Measurements from ENCODE around the gene SURF6. TPM values are rescaled to one million over a fixed set of nuclear protein-coding genes. Genes with fewer than 3 reads are reported as not detected.

Gene SURF6
- total RNA-seq, 1 experiment from 2014 or later = 56.3 TPM

- H3K27ac Mint-ChIP-seq = no peak overlapping the region
- Histone ChIP-seq H3K9ac (ENCODE audit: extremely low read depth, insufficient read length, low read length) (no peak overlapping the region), H4K20me1 (ENCODE audit: control insufficient read depth, insufficient read depth, insufficient read length) (peaks cover 3% of the 10 kb centered on the region)
These were observed 49.5 kb upstream of the SURF6 start for GRCh38 chr9:133385452-133385851.

More at GRCh38 chr9:133385452-133385851, 49.5 kb upstream of the SURF6 start:
- Histone ChIP-seq H3K4me1 (ENCODE audit: insufficient read depth, low read length) (no peaks in the 10 kb centered on the region), H2BK15ac (ENCODE audit: low read depth, low read length) (no peak overlapping the region), H4K8ac (replicated peaks; ENCODE audit: insufficient read length, low read depth, low read length) (no peak overlapping the region), H3K4ac (ENCODE audit: low read depth, low read length) (no peak overlapping the region), H2BK12ac (ENCODE audit: insufficient read length, low read depth, low read length) (no peak overlapping the region), H4K91ac (ENCODE audit: insufficient read length, low read depth, low read length) (no peak overlapping the region), H3K56ac (ENCODE audit: insufficient read length, low read depth, low read length) (no peak overlapping the region), H3K14ac (ENCODE audit: insufficient read depth, low read length) (no peak overlapping the region), H3K79me2 (ENCODE audit: insufficient read depth, low read length) (no peaks in the 10 kb centered on the region), H3K27ac (ENCODE audit: insufficient read length, low read depth, low read length) (no peak overlapping the region), H2AK5ac (ENCODE audit: insufficient read length, low read length) (no peak overlapping the region), H2AFZ (ENCODE audit: low read length) (no peak overlapping the region), H2BK20ac (ENCODE audit: low read depth, low read length, poor library complexity, severe bottlenecking) (no peak overlapping the region), H2BK120ac (ENCODE audit: low read depth, low read length, poor library complexity, severe bottlenecking) (no peak overlapping the region), H3K27me3 (ENCODE audit: insufficient read depth, low read length) (no peaks in the 10 kb centered on the region), H3K4me2 (ENCODE audit: insufficient read depth, insufficient read length, low read length) (no peak overlapping the region), H3K9me3 (ENCODE audit: control insufficient read depth, low read depth, low read length) (no peaks in the 10 kb centered on the region), H3T11ph (ENCODE audit: low read length) (no peak overlapping the region), H3K18ac (ENCODE audit: insufficient read length, low read depth, low read length) (no peak overlapping the region), H4K5ac (ENCODE audit: insufficient read length, low read depth, low read length) (no peak overlapping the region), H3K79me1 (ENCODE audit: insufficient read depth, low read depth, low read length, poor library complexity, severe bottlenecking) (no peaks in the 10 kb centered on the region), H2BK5ac (ENCODE audit: insufficient read length, low read length) (no peak overlapping the region), H3K23ac (ENCODE audit: insufficient read length, low read depth, low read length) (no peak overlapping the region), H3K23me2 (ENCODE audit: insufficient read length, low read depth, low read length, poor library complexity, severe bottlenecking) (no peaks in the 10 kb centered on the region)
- peaks cover 3 to 9% of the 10 kb centered on the region in 2 experiments; a peak in 4 of 5 replicates for H3K9me3 Mint-ChIP-seq
- no peak for TF ChIP-seq CTCF (conservative IDR thresholded peaks at IDR 0.05)
- peaks cover 16% of the 10 kb centered on the region for H3K27me3 Mint-ChIP-seq (ENCODE audit: low read depth)
- no peak for DNase-seq
- H3K4me3 Mint-ChIP-seq = no peak overlapping the region
- no peaks in the 10 kb centered on the region for H3K4me1 Mint-ChIP-seq
- H3K36me3 Mint-ChIP-seq (ENCODE audit: insufficient read depth in 1 of 3, low read depth in 3 of 3) = no peaks in the 10 kb centered on the region
- WGBS (ENCODE audit: extremely low coverage, insufficient read length, low lambda C conversion rate) = no CpG with 5 or more reads among the region's 14 CpGs

Data from H9 (cell line).